H1 (cell line): Measurements from ENCODE around the gene GJB1. TPM values are rescaled to one million over a fixed set of nuclear protein-coding genes. Genes with fewer than 3 reads are reported as not detected.

Source experiments
- CTCF ChIP-seq, 3 experiments: IDR thresholded peaks; 1 replicate in 2 of 3; 2 replicates in 1 of 3; pipeline versions ENCODE4 v1.5.1 to v1.6.1; 2011; ENCODE audit warnings: low read length in 3 of 3, mild to moderate bottlenecking in 3 of 3, inconsistent platforms in 2 of 3, low read depth in 1 of 3, moderate library complexity in 1 of 3; ENCODE audit not compliant: insufficient read depth in 1 of 3; ENCODE audit errors: control extremely low read depth in 1 of 3
- SP2 ChIP-seq: IDR thresholded peaks from 2 replicates; pipeline ENCODE4 v1.6.1; 2012; ENCODE audit warnings: mild to moderate bottlenecking, low read length, inconsistent platforms
- polyA plus RNA-seq, 7 experiments: library from polyadenylated mRNA; depleted of rRNA in 3 of 7; stranded (reverse) in 5 of 7; unstranded in 2 of 7; fragments of >200 nt in 5 of 7; fragments of 200-250 nt in 2 of 7; gene quantifications; 1 replicate in 5 of 7; 2 replicates in 1 of 7; 4 replicates in 1 of 7; pipeline versions ENCODE4 v1.2.1 to v1.2.3, GENCODE V29; 2011 to 2013; ENCODE audit warnings: missing spikeins in 2 of 7, mixed read lengths in 2 of 7
- total RNA-seq: library from RNA; stranded (reverse); fragmentation: NEBNext Ultra II Directional; extraction: Animal tissue kit (Norgen Biotek cat#: 25700); gene quantifications from 2 replicates; pipeline ENCODE4 v1.2.1, GENCODE V29; 2021

The GJB1 gene
- total and polyA plus RNA-seq, 2 of the 8 experiments (the other 6 are each of a cell fraction or from before 2014, with no cell fraction given), result 0.14 TPM; not detected in 1

DNA sequence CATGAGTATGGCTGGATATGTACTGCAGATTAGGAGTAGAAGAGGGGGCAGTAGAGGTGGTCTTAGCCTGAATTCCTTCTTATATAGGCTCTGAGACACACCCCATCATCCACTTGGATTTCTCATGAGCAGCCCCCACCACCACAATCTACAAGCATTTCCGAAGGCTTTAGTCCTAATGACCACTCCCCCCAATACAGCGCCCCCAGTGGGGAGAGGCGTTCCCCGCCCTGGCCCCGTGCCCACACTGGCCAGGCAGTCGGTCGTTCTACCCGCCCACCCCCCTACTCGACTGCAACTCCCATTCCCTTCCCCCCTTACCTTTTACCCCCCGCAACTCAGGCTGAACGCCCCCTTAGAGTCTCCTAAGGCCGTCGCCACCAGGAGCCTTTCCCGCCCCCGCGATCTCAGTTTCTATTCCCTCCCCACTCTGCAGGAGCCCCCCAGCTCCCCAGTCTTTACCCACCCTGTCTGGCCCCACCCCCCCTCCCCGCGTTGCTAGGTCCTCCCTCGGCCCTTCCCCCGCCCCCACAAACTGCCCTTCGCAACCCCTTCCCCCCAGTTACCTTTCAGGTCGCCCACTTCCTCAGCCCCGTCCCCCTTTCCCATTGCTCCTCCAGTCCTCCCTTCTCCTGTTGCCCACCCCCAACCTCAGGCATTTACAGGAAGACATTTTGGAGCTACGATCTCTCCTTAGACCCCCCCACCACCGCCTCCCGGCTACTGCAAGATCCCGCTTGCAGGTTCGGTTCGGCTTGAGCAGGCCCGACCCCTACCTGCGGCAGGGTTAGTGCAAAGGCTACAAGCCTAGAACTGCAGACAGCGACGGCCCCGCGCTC, 30.4 kb downstream of the GJB1 start (continued):
- TF ChIP-seq CTCF (IDR thresholded peaks at IDR 0.05; ENCODE audit: control extremely low read depth in 1 of 3, insufficient read depth in 1 of 3, low read depth in 1 of 3, low read length in 3 of 3) (peak in 2 of 3 experiments; percentile 35 to 43; a peak in 2 of 4 replicates), SP2 (no peak)
